Ectodermal cell (in vitro differentiated cells): Measurements from ENCODE around the gene ITIH5.

Source experiments
- H3K27ac ChIP-seq: 2 replicates; pipeline ENCODE4 v1.7.0; 2013; ENCODE audit warnings: mild to moderate bottlenecking, low read depth, low read length; ENCODE audit not compliant: insufficient read depth, poor library complexity, severe bottlenecking
- H3K27me3 ChIP-seq: 2 replicates; pipeline ENCODE4 v1.7.0; 2013; ENCODE audit warnings: mild to moderate bottlenecking, low read length; ENCODE audit not compliant: insufficient read depth, control insufficient read depth, poor library complexity, severe bottlenecking
- H3K36me3 ChIP-seq: one replicate; pipeline ENCODE4 v1.7.0; 2013; ENCODE audit warnings: low read length; ENCODE audit not compliant: control insufficient read depth, insufficient read depth
- H3K4me1 ChIP-seq: one replicate; pipeline ENCODE4 v1.7.0; 2013; ENCODE audit warnings: low read length; ENCODE audit not compliant: control insufficient read depth, insufficient read depth
- H3K4me3 ChIP-seq: 2 replicates; pipeline ENCODE4 v1.7.0; 2013; ENCODE audit warnings: low read depth, low read length, control low read depth; ENCODE audit not compliant: insufficient read depth
- H3K9me3 ChIP-seq: 2 replicates; pipeline ENCODE4 v1.7.0; 2013; ENCODE audit warnings: mild to moderate bottlenecking, low read length, moderate library complexity; ENCODE audit not compliant: control insufficient read depth
- WGBS, 2 experiments: methylation state at CpG; one replicate each; pipeline ENCODE4 v1.1.7; 2013; ENCODE audit warnings: missing lambda C conversion rate in 2 of 2; 5-methylcytosine and 5-hydroxymethylcytosine counted together

ITIH5 gene

DNA sequence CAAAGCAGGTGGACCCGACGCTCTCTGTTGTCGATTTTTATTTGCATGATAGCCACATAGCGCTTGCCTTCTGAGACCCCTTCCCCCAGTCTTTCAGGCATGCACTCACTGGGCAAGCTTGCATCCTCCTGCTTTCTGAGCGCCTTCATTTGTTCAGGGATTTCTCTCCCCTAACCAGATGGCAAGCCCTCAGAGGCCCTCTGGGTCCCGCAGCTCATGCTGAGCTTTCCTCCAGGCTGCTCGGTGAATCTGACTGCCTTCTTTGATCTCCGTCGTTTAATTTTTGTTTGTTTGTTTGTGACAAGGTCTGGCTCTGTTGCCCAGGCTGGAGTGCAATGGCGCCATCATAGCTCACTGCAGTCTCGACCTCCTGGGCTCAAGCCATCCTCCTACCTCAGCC lies 58.8 kb downstream of the ITIH5 start:
- H3K27me3 ChIP-seq = no peaks in the 10 kb centered on the region
- no peaks in the 10 kb centered on the region for H3K4me1 ChIP-seq
- no peaks in the 10 kb centered on the region for H3K9me3 ChIP-seq
- no peak overlapping the region for H3K4me3 ChIP-seq
- no peaks in the 10 kb centered on the region for H3K36me3 ChIP-seq
- WGBS, 2 experiments = 89 to 91% methylated on average over 11 of the region's 11 CpGs
- H3K27ac ChIP-seq = no peak overlapping the region

DNA sequence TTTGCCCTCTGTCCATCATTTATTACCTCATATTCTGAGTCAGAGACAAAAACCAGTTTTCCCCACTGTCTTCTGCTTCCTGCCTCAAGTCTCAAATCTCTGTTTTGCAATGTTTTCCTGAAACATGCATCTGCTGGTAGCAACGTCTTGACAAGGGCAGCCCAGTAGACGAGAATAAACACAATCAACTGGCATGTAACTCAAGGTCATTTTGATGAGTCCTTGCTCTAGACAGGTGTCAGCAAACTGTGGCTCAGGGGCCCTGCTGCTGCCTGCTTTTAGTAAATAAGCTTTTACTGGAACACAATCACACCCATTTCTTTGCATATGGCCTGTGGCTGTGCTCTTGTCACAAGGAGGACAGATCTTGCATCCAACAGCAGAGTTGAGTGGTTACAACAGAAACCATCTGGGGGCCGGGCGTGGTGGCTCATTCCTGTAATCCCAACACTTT lies 59.8 kb downstream of the ITIH5 start:
- WGBS, 2 experiments = 85 to 90% methylated on average over 4 of the region's 4 CpGs
- H3K4me1 ChIP-seq = no peaks in the 10 kb centered on the region
- no peaks in the 10 kb centered on the region for H3K9me3 ChIP-seq
- H3K27me3 ChIP-seq = no peaks in the 10 kb centered on the region
- no peak overlapping the region for H3K27ac ChIP-seq
- no peaks in the 10 kb centered on the region for H3K36me3 ChIP-seq
- no peak overlapping the region for H3K4me3 ChIP-seq

DNA sequence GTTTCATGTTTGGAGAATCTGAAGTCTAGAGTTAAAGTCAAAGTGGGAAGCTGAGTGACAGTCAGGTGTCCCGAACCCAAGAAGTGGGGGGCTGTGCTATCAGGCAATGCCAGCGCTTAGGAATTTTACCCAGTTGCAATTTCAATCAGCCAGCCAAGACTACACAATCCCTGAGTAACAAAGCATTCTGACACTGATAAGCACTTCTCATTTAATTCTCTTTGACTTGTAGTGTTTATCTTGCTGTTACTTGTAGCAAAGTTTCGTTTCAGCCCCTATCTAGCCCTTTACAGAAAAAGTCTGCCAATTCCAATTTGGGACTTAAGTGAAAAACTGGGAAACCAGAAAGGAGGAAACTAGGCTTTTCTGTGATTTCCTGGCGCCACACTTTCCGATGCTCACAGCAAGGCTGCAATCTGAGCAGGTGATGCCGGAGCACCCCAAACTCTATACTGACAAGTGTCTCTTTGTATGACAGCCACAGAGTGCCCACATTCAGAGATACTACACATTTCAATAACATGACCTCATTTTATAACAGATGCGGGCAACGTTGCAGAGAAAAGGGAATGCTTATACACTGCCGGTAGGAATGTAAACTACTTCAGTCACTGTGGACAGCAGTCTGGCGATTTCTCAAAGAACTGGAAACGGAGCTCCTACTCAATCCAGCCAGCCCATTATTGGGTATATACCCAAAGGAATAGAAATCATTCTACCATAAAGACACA lies 61.0 kb downstream of the ITIH5 start:
- Histone ChIP-seq H3K36me3 (no peaks in the 10 kb centered on the region), H3K4me3 (no peak overlapping the region), H3K4me1 (no peaks in the 10 kb centered on the region), H3K9me3 (no peaks in the 10 kb centered on the region), H3K27ac (no peak overlapping the region), H3K27me3 (no peaks in the 10 kb centered on the region)
- 94% methylated on average over 11 of the region's 11 CpGs for WGBS, 2 experiments

DNA sequence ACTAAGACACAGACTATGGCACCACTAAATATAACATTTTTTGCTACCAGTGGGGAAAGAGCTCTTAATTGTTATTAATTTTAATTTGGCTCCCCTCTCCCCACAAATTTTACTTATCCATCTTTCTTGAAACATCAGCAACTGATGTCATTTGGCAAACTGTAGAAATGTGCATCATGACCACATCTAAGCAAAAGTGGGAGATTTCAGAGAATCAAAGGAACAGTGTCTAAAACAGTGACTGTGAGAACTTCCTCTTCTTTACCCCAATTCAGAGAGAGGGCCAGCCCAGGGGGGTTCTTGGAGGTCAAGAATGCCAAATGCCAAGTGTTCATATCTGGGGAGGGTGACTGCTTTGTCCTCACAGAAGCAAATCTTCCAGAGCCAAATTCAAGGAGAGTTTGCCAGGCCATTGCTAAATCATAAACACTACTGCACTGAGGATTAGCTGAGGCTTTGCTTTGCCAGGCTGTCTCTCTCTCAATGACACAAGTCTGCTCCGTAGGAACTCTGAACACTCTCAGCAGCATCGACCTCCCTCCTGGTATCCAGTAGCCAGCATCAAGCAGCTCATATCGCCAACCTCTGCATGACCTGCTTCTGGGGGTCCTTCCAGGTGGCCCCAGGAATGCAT lies 65.6 kb downstream of the ITIH5 start:
- WGBS, 2 experiments = 87 to 94% methylated on average over 3 of the region's 3 CpGs
- no peak overlapping the region for H3K4me3 ChIP-seq

DNA sequence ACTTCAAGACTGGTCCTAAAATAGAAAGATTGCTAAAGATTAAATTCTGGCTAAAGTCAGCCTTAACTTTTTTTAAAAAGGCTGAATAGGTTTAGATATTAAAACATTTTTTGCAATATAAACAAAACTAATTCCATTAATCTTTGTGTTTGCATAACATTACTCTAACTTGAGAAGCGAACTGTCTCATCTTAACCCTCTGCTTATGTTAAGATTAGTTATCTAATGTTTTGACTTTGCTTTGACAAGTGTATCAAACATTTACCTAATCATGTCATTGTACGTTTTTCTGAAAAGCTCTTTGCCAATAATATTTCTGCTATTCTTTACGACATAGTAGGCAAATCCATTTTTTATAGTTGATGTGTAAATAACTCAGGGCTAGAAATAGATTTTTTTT lies 68.0 kb downstream of the ITIH5 start:
- WGBS, 2 experiments = 80 to 93% methylated on average over 2 to 3 of the region's 3 CpGs

More for the DNA sequence above, 65.6 kb downstream of the ITIH5 start:
- no peak overlapping the region for H3K27ac ChIP-seq
- no peaks in the 10 kb centered on the region for H3K4me1 ChIP-seq
- no peaks in the 10 kb centered on the region for H3K36me3 ChIP-seq
- no peaks in the 10 kb centered on the region for H3K27me3 ChIP-seq
- H3K9me3 ChIP-seq = no peaks in the 10 kb centered on the region

DNA sequence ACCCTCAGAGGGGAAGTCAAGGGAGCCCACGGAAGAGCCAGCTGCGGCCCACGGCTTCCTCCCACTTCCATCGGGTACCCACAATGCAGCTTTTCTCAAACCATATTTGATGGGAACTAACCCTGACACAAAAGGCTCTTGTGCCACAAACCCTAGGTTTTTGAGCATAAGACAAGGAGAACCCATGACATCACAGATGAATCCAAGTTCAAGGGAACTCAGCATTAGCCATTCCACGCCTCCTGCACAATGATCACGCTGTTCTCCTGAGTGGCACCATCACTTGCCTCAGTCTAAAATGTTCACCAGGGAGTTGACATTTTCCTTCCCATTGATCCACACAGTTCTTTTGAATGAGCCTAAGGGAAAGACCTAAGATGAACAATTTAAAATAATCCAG lies 70.4 kb downstream of the ITIH5 start:
- Histone ChIP-seq H3K27ac (no peak overlapping the region), H3K4me3 (no peak overlapping the region), H3K27me3 (no peaks in the 10 kb centered on the region), H3K36me3 (no peaks in the 10 kb centered on the region), H3K9me3 (no peaks in the 10 kb centered on the region), H3K4me1 (no peaks in the 10 kb centered on the region)
- 94 to 97% methylated on average over 6 of the region's 6 CpGs for WGBS, 2 experiments

More for the DNA sequence above, 68.0 kb downstream of the ITIH5 start:
- Histone ChIP-seq H3K27ac (no peak overlapping the region), H3K9me3 (no peaks in the 10 kb centered on the region), H3K4me3 (no peak overlapping the region), H3K36me3 (no peaks in the 10 kb centered on the region), H3K4me1 (no peaks in the 10 kb centered on the region), H3K27me3 (no peaks in the 10 kb centered on the region)

DNA sequence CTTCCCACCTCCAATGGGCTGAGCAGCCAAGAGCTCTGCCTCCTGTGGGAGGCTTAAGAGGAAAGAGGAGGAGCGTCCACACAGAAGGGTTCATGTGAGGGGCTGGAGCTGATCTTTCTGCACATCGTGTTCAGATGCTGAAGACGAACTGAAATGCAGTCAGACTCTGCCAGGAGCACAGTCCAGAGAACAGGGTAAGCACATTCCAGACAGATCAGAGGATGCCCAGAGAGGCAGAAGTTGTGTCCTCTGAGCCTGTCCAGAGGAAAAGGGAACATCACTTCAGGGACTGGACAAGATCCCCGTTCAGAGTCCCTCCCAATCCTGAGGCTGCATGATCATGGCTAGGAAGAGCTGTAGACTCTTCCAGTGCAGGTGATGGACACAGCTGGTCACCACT lies 72.9 kb downstream of the ITIH5 start:
- Histone ChIP-seq H3K27ac (no peak overlapping the region), H3K36me3 (no peaks in the 10 kb centered on the region), H3K27me3 (no peaks in the 10 kb centered on the region), H3K4me1 (no peaks in the 10 kb centered on the region), H3K9me3 (no peaks in the 10 kb centered on the region), H3K4me3 (no peak overlapping the region)
- 90 to 94% methylated on average over 4 of the region's 4 CpGs for WGBS, 2 experiments

DNA sequence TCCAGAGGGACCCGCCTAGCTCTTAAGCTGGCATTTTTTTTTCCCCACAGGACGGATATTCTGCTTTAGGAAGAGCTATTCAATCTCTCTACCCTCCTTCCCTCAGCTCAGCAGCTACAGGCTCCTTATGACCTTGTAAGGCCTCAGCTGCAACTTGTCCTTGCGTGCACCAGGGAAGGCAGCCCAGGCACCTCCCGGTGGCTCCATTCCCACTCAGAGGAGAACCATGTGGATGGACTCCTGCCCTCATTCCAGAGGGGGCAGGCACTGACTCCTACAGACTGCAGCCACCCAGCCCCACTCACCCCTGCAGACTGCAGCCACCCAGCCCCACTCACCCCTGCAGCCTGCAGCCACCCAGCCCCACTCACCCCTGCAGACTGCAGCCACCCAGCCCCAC lies 73.7 kb downstream of the ITIH5 start:
- Histone ChIP-seq H3K4me3 (no peak overlapping the region), H3K27ac (no peak overlapping the region), H3K4me1 (no peaks in the 10 kb centered on the region), H3K27me3 (no peaks in the 10 kb centered on the region), H3K9me3 (no peaks in the 10 kb centered on the region), H3K36me3 (no peaks in the 10 kb centered on the region)
- 93 to 94% methylated on average over 4 of the region's 4 CpGs for WGBS, 2 experiments

DNA sequence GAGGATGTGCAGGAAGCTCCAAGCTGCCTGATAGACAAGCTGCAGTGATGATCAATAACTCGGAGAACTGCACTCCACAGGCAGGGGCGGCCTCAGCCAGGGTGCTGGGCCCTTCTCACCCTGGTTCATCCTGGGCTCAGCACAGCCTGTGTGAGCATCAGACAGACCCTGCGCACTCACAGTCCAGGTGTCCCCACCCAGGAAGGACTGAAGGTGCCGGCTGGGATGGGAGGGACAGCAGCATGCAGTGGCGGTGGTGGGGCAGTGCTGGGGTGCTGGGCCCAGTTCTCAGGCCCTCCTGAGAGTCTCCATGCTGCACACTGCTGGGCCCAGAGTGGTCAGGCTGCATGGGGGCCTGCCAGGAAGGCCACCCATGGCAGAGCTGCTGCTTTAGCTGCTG lies 74.1 kb downstream of the ITIH5 start:
- Histone ChIP-seq H3K27me3 (no peaks in the 10 kb centered on the region), H3K27ac (no peak overlapping the region), H3K36me3 (no peaks in the 10 kb centered on the region), H3K4me1 (no peaks in the 10 kb centered on the region), H3K9me3 (no peaks in the 10 kb centered on the region), H3K4me3 (no peak overlapping the region)
- 91% methylated on average over 5 of the region's 5 CpGs for WGBS, 2 experiments

DNA sequence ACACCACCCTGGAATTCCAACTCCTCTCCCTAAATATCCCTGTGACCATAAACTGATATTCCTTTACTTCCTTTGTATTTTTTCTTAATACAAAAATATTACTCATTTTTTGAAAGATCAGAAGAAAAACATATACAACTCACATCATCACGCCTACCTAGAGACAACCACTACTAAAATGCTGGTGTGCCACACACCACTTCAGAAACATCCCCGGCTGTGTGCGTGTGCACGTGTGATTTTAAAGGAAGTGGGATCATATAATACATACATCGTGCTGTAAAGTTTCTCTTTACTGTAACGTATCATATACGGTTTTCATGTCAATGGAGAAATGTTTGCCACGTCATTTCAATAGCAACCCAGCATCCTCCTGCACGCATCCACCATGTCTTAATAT lies 76.5 kb downstream of the ITIH5 start:
- 95 to 97% methylated on average over 9 of the region's 9 CpGs for WGBS, 2 experiments
- Histone ChIP-seq H3K4me3 (no peak overlapping the region), H3K9me3 (no peaks in the 10 kb centered on the region), H3K4me1 (no peaks in the 10 kb centered on the region), H3K36me3 (no peaks in the 10 kb centered on the region), H3K27me3 (no peaks in the 10 kb centered on the region), H3K27ac (no peak overlapping the region)
